MM.1S (cell line): ENCODE data around the gene ATR.

ENCODE experiments used
- DNase-seq: peaks from one replicate; pipeline ENCODE4 v3.0.0-alpha.2; 2015
- H2AFZ ChIP-seq: fragments of 300-600 bp; sonication (generic); 2 replicates; pipeline ENCODE4 v1.6.0; 2016; ENCODE audit warnings: antibody characterized with exemption, low read length
- H3F3A ChIP-seq: fragments of 300-600 bp; sonication (generic); 2 replicates; pipeline ENCODE4 v1.6.1; 2016; ENCODE audit warnings: mild to moderate bottlenecking, antibody characterized with exemption, low read length, moderate library complexity, mixed read lengths; ENCODE audit not compliant: insufficient read depth
- H3K27ac ChIP-seq: fragments of 300-600 bp; sonication (generic); 2 replicates; pipeline ENCODE4 v1.5.1; 2016; ENCODE audit warnings: mild to moderate bottlenecking, low read length
- H3K27me3 ChIP-seq: fragments of 300-600 bp; sonication (generic); replicated peaks from 2 replicates; pipeline ENCODE4 v1.6.0; 2016; ENCODE audit warnings: low read length; ENCODE audit not compliant: insufficient read depth
- H3K36me3 ChIP-seq: fragments of 300-600 bp; sonication (generic); replicated peaks from 2 replicates; pipeline ENCODE4 v1.6.1; 2016; ENCODE audit warnings: mild to moderate bottlenecking, low read length, mixed read lengths; ENCODE audit not compliant: insufficient read depth
- H3K4me1 ChIP-seq: fragments of 300-600 bp; sonication (generic); 2 replicates; pipeline ENCODE4 v1.6.1; 2016; ENCODE audit warnings: low read length, mixed read lengths
- H3K4me2 ChIP-seq: fragments of 300-600 bp; sonication (generic); 2 replicates; pipeline ENCODE4 v1.6.0; 2016; ENCODE audit warnings: low read depth, low read length
- H3K4me3 ChIP-seq: fragments of 300-600 bp; sonication (generic); 2 replicates; pipeline ENCODE4 v1.5.1; 2016; ENCODE audit warnings: low read length, mixed read lengths
- H3K79me2 ChIP-seq: fragments of 300-600 bp; sonication (generic); 2 replicates; pipeline ENCODE4 v1.6.1; 2016; ENCODE audit warnings: mixed run types, low read length, mixed read lengths
- H3K9ac ChIP-seq: fragments of 300-600 bp; sonication (generic); 2 replicates; pipeline ENCODE4 v1.6.1; 2016; ENCODE audit warnings: low read length, mixed read lengths
- H3K9me2 ChIP-seq: fragments of 300-600 bp; sonication (generic); replicated peaks from 2 replicates; pipeline ENCODE4 v1.6.1; 2016; ENCODE audit warnings: mild to moderate bottlenecking, low read length, mixed read lengths; ENCODE audit not compliant: insufficient read depth
- H3K9me3 ChIP-seq: fragments of 300-600 bp; sonication (generic); replicated peaks from 2 replicates; pipeline ENCODE4 v1.6.1; 2016; ENCODE audit warnings: mild to moderate bottlenecking, low read length, mixed read lengths; ENCODE audit not compliant: insufficient read depth
- H4K20me1 ChIP-seq: fragments of 300-600 bp; sonication (generic); 2 replicates; pipeline ENCODE4 v1.6.1; 2016; ENCODE audit warnings: mild to moderate bottlenecking, low read length, moderate library complexity, mixed read lengths; ENCODE audit not compliant: insufficient read depth
- EZH2 ChIP-seq: fragments of 300-600 bp; sonication (generic); optimal IDR thresholded peaks from 2 replicates; pipeline ENCODE3; 2017; ENCODE audit warnings: low read depth, mild to moderate bottlenecking, antibody characterized with exemption, low read length, mixed read lengths
- EZH2phosphoT487 ChIP-seq: fragments of 300-600 bp; sonication (generic); IDR thresholded peaks from 2 replicates; pipeline ENCODE4 v1.6.1; 2018; ENCODE audit warnings: antibody characterized with exemption, low read length
- TF ChIP-seq, protein P1 (sequence below): fragments of 300-600 bp; sonication (generic); IDR thresholded peaks from 2 replicates; pipeline ENCODE4 v1.5.1; 2016; ENCODE audit warnings: antibody characterized with exemption, low read length, mixed read lengths

The ATR gene

GRCh38 chr3:142613491-142613890 lies 35.0 kb upstream of the ATR start:
- Histone ChIP-seq H3K27ac (no peak overlapping the region), H3K4me3 (no peak overlapping the region), H3K9me2 (no peaks in the 10 kb centered on the region), H4K20me1 (no peaks in the 10 kb centered on the region), H3K9ac (no peak overlapping the region), H2AFZ (no peak overlapping the region), H3K79me2 (no peaks in the 10 kb centered on the region), H3K36me3 (no peaks in the 10 kb centered on the region), H3K4me1 (no peaks in the 10 kb centered on the region), H3K4me2 (no peak overlapping the region), H3F3A (no peaks in the 10 kb centered on the region), H3K9me3 (no peaks in the 10 kb centered on the region), H3K27me3 (no peaks in the 10 kb centered on the region)
- no peak for DNase-seq
- TF ChIP-seq, protein P1, sequence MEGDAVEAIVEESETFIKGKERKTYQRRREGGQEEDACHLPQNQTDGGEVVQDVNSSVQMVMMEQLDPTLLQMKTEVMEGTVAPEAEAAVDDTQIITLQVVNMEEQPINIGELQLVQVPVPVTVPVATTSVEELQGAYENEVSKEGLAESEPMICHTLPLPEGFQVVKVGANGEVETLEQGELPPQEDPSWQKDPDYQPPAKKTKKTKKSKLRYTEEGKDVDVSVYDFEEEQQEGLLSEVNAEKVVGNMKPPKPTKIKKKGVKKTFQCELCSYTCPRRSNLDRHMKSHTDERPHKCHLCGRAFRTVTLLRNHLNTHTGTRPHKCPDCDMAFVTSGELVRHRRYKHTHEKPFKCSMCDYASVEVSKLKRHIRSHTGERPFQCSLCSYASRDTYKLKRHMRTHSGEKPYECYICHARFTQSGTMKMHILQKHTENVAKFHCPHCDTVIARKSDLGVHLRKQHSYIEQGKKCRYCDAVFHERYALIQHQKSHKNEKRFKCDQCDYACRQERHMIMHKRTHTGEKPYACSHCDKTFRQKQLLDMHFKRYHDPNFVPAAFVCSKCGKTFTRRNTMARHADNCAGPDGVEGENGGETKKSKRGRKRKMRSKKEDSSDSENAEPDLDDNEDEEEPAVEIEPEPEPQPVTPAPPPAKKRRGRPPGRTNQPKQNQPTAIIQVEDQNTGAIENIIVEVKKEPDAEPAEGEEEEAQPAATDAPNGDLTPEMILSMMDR: no peak
- no peak for TF ChIP-seq EZH2
- no peak for TF ChIP-seq EZH2phosphoT487

GRCh38 chr3:142611206-142611605 lies 32.7 kb upstream of the ATR start:
- Histone ChIP-seq H3K4me3 (no peak overlapping the region), H3K9me2 (no peaks in the 10 kb centered on the region), H3K9me3 (no peaks in the 10 kb centered on the region), H3K36me3 (no peaks in the 10 kb centered on the region), H3F3A (no peaks in the 10 kb centered on the region), H3K4me1 (no peaks in the 10 kb centered on the region), H4K20me1 (no peaks in the 10 kb centered on the region), H3K4me2 (no peak overlapping the region), H3K79me2 (no peaks in the 10 kb centered on the region), H3K9ac (no peak overlapping the region), H3K27me3 (no peaks in the 10 kb centered on the region), H2AFZ (no peak overlapping the region), H3K27ac (no peak overlapping the region)
- DNase-seq: no peak
- TF ChIP-seq, protein P1: no peak
- no peak for TF ChIP-seq EZH2phosphoT487
- TF ChIP-seq EZH2: no peak

DNA sequence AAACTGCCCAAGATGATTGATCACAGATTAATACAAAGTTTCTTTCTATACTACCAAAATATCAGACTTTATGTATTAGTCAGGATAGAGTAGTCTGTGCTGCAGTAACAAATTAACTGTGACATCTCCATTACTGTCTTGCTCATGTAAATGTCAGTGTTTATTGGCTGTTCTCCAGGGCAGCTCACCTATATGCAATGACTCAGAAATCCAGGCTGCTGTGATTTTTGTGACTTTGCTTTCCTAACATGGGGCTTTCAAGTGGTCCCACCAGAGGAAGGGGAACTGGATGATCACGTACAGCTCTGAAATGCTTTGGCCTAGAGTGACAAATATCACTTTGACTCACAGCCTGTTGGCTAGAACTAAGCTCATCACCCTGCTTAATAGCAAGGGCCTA lies 30.6 kb upstream of the ATR start:
- no peak overlapping the region for H3K9ac ChIP-seq
- DNase-seq: no peak
- H3K9me2 ChIP-seq: no peaks in the 10 kb centered on the region
- H3K27me3 ChIP-seq: no peaks in the 10 kb centered on the region
- no peak overlapping the region for H2AFZ ChIP-seq
- no peak overlapping the region for H3K4me2 ChIP-seq
- H3F3A ChIP-seq: no peaks in the 10 kb centered on the region
- TF ChIP-seq EZH2phosphoT487 (no peak), EZH2 (no peak)
- TF ChIP-seq, protein P1: no peak
- H4K20me1 ChIP-seq: no peaks in the 10 kb centered on the region
- H3K9me3 ChIP-seq: no peaks in the 10 kb centered on the region
- H3K27ac ChIP-seq: no peak overlapping the region
- H3K4me3 ChIP-seq: no peak overlapping the region
- H3K4me1 ChIP-seq: no peaks in the 10 kb centered on the region
- H3K79me2 ChIP-seq: no peaks in the 10 kb centered on the region
- H3K36me3 ChIP-seq: no peaks in the 10 kb centered on the region

DNA sequence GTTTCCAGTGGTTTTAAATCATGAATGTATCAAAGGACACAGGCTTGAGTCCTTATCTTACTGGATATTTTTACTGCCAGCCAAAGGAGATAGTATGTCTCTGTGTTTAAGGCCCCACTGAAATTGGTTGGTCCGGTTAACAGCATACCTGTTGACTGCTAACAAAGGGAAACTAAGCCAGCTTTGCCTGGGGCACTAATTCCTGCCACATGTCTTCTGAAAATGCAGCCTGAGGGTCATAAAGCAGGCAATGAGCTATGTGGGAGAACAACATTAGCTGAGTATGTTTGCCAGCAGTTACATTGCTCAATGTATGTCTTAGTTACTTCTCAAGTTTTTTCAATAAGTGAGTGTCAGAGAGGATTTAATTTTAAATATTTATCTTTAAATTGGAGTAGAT lies 30.1 kb upstream of the ATR start:
- no peak for TF ChIP-seq EZH2
- TF ChIP-seq, protein P1: no peak
- TF ChIP-seq EZH2phosphoT487: no peak

More for the DNA sequence above, 30.1 kb upstream of the ATR start:
- Histone ChIP-seq H3K4me3 (no peak overlapping the region), H3K9ac (no peak overlapping the region), H2AFZ (no peak overlapping the region), H4K20me1 (no peaks in the 10 kb centered on the region), H3K4me2 (no peak overlapping the region), H3K36me3 (no peaks in the 10 kb centered on the region), H3K9me2 (no peaks in the 10 kb centered on the region), H3K9me3 (no peaks in the 10 kb centered on the region), H3K27ac (no peak overlapping the region), H3K79me2 (no peaks in the 10 kb centered on the region), H3K4me1 (no peaks in the 10 kb centered on the region), H3K27me3 (no peaks in the 10 kb centered on the region), H3F3A (no peaks in the 10 kb centered on the region)
- no peak for DNase-seq
